Caco-2 (cell line): ENCODE data around the gene KIF13A. TPM values are rescaled to one million over a fixed set of nuclear protein-coding genes. Genes with fewer than 3 reads are reported as not detected.

Source experiments
- BruUV-seq: library from RNA; stranded (reverse); fragments of 400-500 nt; replicated peaks from 2 replicates; lab custom pipeline; 2021; lab: Mats Ljungman, UMichigan
- CTCF ChIA-PET: fragments of 300-600 bp; sonication (Branson Sonifier 250); formaldehyde crosslinking; loops from one replicate; lab custom pipeline; 2022; ENCODE audit warnings: antibody characterized with exemption; lab: Charles Lee
- POLR2A ChIA-PET: fragments of 300-600 bp; sonication (Branson Sonifier 250); formaldehyde crosslinking; loops from one replicate; lab custom pipeline; 2022; ENCODE audit warnings: antibody characterized with exemption; lab: Charles Lee
- DNase-seq, 2 experiments: peaks; one replicate each; pipeline versions ENCODE4 v3.0.0 to v3.0.0-alpha.2; 2020 to 2022
- H3K27me3 ChIP-seq: replicated peaks from 2 replicates; pipeline ENCODE4 v1.6.0; 2011; ENCODE audit warnings: low read length; ENCODE audit not compliant: control insufficient read depth, insufficient read depth
- H3K36me3 ChIP-seq: 2 replicates; pipeline ENCODE4 v1.5.1; 2011; ENCODE audit warnings: low read length; ENCODE audit not compliant: control insufficient read depth, insufficient read depth
- H3K4me1 ChIP-seq: fragments of 250-450 bp; sonication (Bioruptor Pico); 2 replicates; pipeline ENCODE4 v1.5.1; 2020; ENCODE audit warnings: mild to moderate bottlenecking
- H3K4me3 ChIP-seq: 2 replicates; pipeline ENCODE4 v1.5.1; 2011; ENCODE audit warnings: low read depth, mild to moderate bottlenecking, control low read depth, low read length
- H3K9me3 ChIP-seq: fragments of 250-450 bp; sonication (Bioruptor Pico); 2 replicates; pipeline ENCODE4 v1.5.1; 2020; ENCODE audit warnings: mild to moderate bottlenecking, moderate library complexity
- H3K27ac Mint-ChIP-seq: one replicate; pipeline ENCODE4 v1.8.0; 2022; ENCODE audit warnings: mixed read lengths; ENCODE audit not compliant: unreplicated experiment
- H3K27me3 Mint-ChIP-seq: one replicate; pipeline ENCODE4 v1.8.0; 2022; ENCODE audit warnings: mixed read lengths; ENCODE audit not compliant: insufficient read depth, unreplicated experiment
- H3K36me3 Mint-ChIP-seq: one replicate; pipeline ENCODE4 v1.8.0; 2022; ENCODE audit warnings: mild to moderate bottlenecking, mixed read lengths; ENCODE audit not compliant: insufficient read depth, unreplicated experiment
- H3K4me1 Mint-ChIP-seq: one replicate; pipeline ENCODE4 v1.8.0; 2022; ENCODE audit warnings: low read depth, mixed read lengths; ENCODE audit not compliant: unreplicated experiment
- H3K4me3 Mint-ChIP-seq: one replicate; pipeline ENCODE4 v1.8.0; 2022; ENCODE audit warnings: mild to moderate bottlenecking, moderate library complexity, mixed read lengths; ENCODE audit not compliant: unreplicated experiment
- H3K9me3 Mint-ChIP-seq: one replicate; pipeline ENCODE4 v1.8.0; 2022; ENCODE audit warnings: mixed read lengths; ENCODE audit not compliant: unreplicated experiment
- CTCF ChIP-seq, 2 experiments: fragments of 200-600 bp in 1 of 2; IDR thresholded peaks; 1 replicate in 1 of 2; 2 replicates in 1 of 2; pipeline versions ENCODE4 v1.5.1 to v1.8.0; 2011 to 2022; ENCODE audit warnings: antibody characterized with exemption in 1 of 2, control low read depth in 1 of 2, inconsistent platforms in 1 of 2, low read depth in 1 of 2, low read length in 1 of 2, mild to moderate bottlenecking in 1 of 2, moderate library complexity in 1 of 2; ENCODE audit not compliant: insufficient read depth in 1 of 2, severe bottlenecking in 1 of 2, unreplicated experiment in 1 of 2
- intact Hi-C: fragments of 100-400 bp; cut with micrococcal nuclease; formaldehyde crosslinking; loops from one replicate; pipeline ENCODE4 v1.10.0; 2022; ENCODE audit not compliant: unreplicated experiment
- total RNA-seq: library from RNA; stranded (reverse); gene quantifications from 2 replicates; pipeline ENCODE4 v1.2.3, GENCODE V29; 2022

Gene KIF13A
- total RNA-seq, 1 experiment from 2014 or later = 13.8 TPM

- peaks cover 6% of the 10 kb centered on the region for H3K36me3 Mint-ChIP-seq
- Histone ChIP-seq H3K9me3 (no peaks in the 10 kb centered on the region), H3K4me3 (no peak overlapping the region), H3K36me3 (no peaks in the 10 kb centered on the region), H3K4me1 (no peaks in the 10 kb centered on the region), H3K27me3 (no peaks in the 10 kb centered on the region)
- H3K27me3 Mint-ChIP-seq = no peaks in the 10 kb centered on the region
- TF ChIP-seq CTCF (IDR thresholded peaks at IDR 0.05; ENCODE audit: insufficient read depth in 1 of 2, low read depth in 1 of 2, low read length in 1 of 2, severe bottlenecking in 1 of 2, unreplicated experiment in 1 of 2) = no peak
- H3K9me3 Mint-ChIP-seq = no peaks in the 10 kb centered on the region
- POLR2A ChIA-PET = no interaction called here
- no peak overlapping the region for H3K4me3 Mint-ChIP-seq
- BruUV-seq = no TSS peak
- intact Hi-C loops = no loop called here
- H3K4me1 Mint-ChIP-seq = no peaks in the 10 kb centered on the region
- no peak for DNase-seq
- H3K27ac Mint-ChIP-seq = no peak overlapping the region
- CTCF ChIA-PET = no interaction called here
These were observed 161.1 kb downstream of the KIF13A start for GRCh38 chr6:17826301-17826700.

GRCh38 chr6:17820055-17820454, 167.4 kb downstream of the KIF13A start:
- BruUV-seq = no TSS peak
- Mint-ChIP-seq H3K9me3 (no peaks in the 10 kb centered on the region), H3K4me3 (no peak overlapping the region), H3K4me1 (peaks cover 14% of the 10 kb centered on the region), H3K27ac (no peak overlapping the region), H3K36me3 (peaks cover 11% of the 10 kb centered on the region), H3K27me3 (no peaks in the 10 kb centered on the region)
- peak in 1 of 2 experiments; percentile 5 for TF ChIP-seq CTCF (IDR thresholded peaks at IDR 0.05; ENCODE audit: insufficient read depth in 1 of 2, low read depth in 1 of 2, low read length in 1 of 2, severe bottlenecking in 1 of 2, unreplicated experiment in 1 of 2)
- H3K36me3 ChIP-seq = no peaks in the 10 kb centered on the region
- ChIA-PET POLR2A (interaction anchor here (0.6 kb wide), 1 partner anchor 220 kb away, joined by 8 read pairs; the partner anchor contains the start of gene FAM8A1), CTCF (no interaction called here)
- H3K9me3 ChIP-seq = no peaks in the 10 kb centered on the region
- no peak overlapping the region for H3K4me3 ChIP-seq
- no peaks in the 10 kb centered on the region for H3K27me3 ChIP-seq
- H3K4me1 ChIP-seq = peaks cover 17% of the 10 kb centered on the region
- intact Hi-C loops = no loop called here
- DNase-seq = peak in 1 of 2 experiments; percentile 9

DNA sequence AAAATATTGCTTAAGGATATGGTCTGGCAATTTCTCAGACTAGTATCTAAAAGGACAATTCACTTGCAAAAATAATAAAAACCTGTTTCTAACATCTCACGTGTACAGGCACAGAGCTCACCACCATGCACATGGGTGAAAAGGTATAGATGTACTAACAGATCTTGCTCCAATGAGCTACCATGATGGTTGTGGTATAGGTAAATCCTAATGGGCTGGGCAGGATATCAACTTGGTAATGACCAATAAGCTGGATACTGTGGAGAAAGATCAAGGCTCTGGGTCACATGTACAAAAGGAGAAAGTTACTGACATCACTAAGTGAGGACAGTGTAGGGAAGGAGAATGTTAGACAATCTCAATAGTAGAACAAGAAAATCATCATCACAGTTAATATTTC, 169.7 kb downstream of the KIF13A start:
- no peaks in the 10 kb centered on the region for H3K27me3 Mint-ChIP-seq
- H3K27ac Mint-ChIP-seq = no peak overlapping the region
- no peak for DNase-seq
- no peaks in the 10 kb centered on the region for H3K27me3 ChIP-seq
- H3K4me1 ChIP-seq = peaks cover 17% of the 10 kb centered on the region
- H3K4me3 ChIP-seq = no peak overlapping the region
- TF ChIP-seq CTCF (IDR thresholded peaks at IDR 0.05; ENCODE audit: insufficient read depth in 1 of 2, low read depth in 1 of 2, low read length in 1 of 2, severe bottlenecking in 1 of 2, unreplicated experiment in 1 of 2) = no peak
- peaks cover 6% of the 10 kb centered on the region for H3K36me3 Mint-ChIP-seq
- peaks cover 14% of the 10 kb centered on the region for H3K4me1 Mint-ChIP-seq
- no peaks in the 10 kb centered on the region for H3K9me3 Mint-ChIP-seq
- intact Hi-C loops = loop anchor here (5.0 kb wide), 3 partner anchors 185 to 305 kb away; partner anchors contain the start of genes FAM8A1 and NHLRC1
- no peaks in the 10 kb centered on the region for H3K36me3 ChIP-seq
- no TSS peak for BruUV-seq
- H3K4me3 Mint-ChIP-seq = no peak overlapping the region
- no peaks in the 10 kb centered on the region for H3K9me3 ChIP-seq
- CTCF ChIA-PET = interaction anchor here (0.6 to 2.0 kb wide), 4 partner anchors 14 to 346 kb away, joined by 3 to 7 read pairs (median 6); partner anchors contain the start of gene NHLRC1
- POLR2A ChIA-PET = interaction anchor here (0.6 kb wide), 1 partner anchor 52 kb away, joined by 4 read pairs; no protein-coding TSS in a partner anchor
